Activated effector memory CD4-positive, alpha-beta T cell treated with Interleukin-2 at 50 U/mL for 16 hours (primary cell): ENCODE results near the gene SOWAHA.

Source experiments
- DNase-seq: peaks from one replicate; pipeline ENCODE4 v3.0.0-alpha.2; 2020

Gene SOWAHA

GRCh38 chr5:132859889-132860437 is 46.9 kb downstream of the SOWAHA start:
- DNase-seq: no peak

DNA sequence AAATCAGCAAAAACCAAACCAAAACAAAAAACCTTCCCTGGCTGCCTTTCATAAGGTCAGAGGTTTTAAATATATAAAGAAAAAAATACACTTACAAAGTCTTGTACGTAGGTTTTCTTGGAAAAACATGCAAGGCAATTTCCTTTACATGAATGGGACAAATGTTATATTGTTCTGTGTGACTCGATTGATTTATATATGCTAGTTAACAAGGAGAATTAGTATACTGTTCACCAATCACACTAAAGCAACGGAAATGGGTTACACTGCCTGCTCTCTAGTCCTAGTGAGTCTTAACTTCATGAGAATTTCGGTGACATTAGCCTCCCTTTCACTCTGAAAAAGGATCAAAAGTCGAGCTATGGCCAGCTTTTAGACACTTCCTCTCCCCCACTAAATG is 47.6 kb downstream of the SOWAHA start:
- no peak for DNase-seq

DNA sequence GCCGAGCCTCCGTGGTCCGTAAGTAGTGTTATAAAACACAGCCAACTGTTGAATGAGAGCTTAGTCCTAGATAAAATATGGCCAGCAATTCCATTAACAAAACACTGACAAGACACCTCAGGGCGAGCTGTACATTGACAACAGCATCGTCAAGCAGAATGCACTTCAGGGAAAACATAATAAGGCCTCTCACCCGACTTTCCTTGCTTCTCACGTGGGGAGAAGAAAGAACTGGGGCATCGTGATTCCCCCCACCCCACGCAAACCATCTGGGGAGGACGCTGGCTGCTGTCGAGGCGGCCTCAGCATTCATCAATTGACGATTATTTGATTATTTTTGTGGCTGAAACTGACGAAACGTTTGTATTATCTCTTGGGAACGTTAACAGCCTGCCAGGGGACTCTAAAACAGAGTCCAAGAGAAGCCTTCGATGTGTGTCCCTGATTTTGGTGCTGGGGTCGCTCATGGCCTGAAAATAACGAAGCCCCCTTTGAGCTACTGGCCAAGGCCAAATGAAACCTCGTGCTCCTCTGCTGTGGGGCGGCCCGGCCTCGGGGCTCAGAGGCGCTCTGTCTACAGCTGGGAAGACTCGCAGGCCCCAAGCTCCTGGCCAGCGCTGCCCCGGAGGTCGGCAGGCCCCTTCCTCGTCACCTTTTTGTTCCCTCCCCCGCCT is 52.7 kb downstream of the SOWAHA start:
- DNase-seq: no peak
